Uterus (tissue), 4 donors: ENCODE results near the gene MAP1B. TPM values are rescaled to one million over a fixed set of nuclear protein-coding genes. Genes with fewer than 3 reads are reported as not detected.

ENCODE experiments used
- DNase-seq, 2 donors: peaks; one replicate each; pipeline ENCODE4 v3.0.0-alpha.2; 2019 to 2020
- H3K27ac ChIP-seq, 2 donors: fragments of 200-600 bp; sonication (generic); 1 replicate in 1 of 2; 2 replicates in 1 of 2; pipeline ENCODE4 v1.5.1; 2016 to 2018
- H3K27me3 ChIP-seq, 2 donors: fragments of 200-600 bp; sonication (generic); one replicate each; pipeline ENCODE4 v1.5.1; 2018 to 2019; ENCODE audit warnings: control low read depth in 1 of 2
- H3K36me3 ChIP-seq, 2 donors: fragments of 200-600 bp; sonication (generic); one replicate each; pipeline ENCODE4 v1.5.1; 2019; ENCODE audit warnings: control low read depth in 1 of 2
- H3K4me1 ChIP-seq, 2 donors: fragments of 200-600 bp; sonication (generic); one replicate each; pipeline ENCODE4 v1.5.1; 2018 to 2019; ENCODE audit warnings: control low read depth in 1 of 2
- H3K4me3 ChIP-seq, 2 donors: fragments of 200-600 bp; sonication (generic); 1 replicate in 1 of 2; 2 replicates in 1 of 2; pipeline ENCODE4 v1.5.1; 2018 to 2019; ENCODE audit warnings: mild to moderate bottlenecking in 1 of 2
- H3K9me3 ChIP-seq, 2 donors: fragments of 200-600 bp; sonication (generic); one replicate each; pipeline ENCODE4 v1.5.1; 2019; ENCODE audit warnings: control low read depth in 1 of 2
- CTCF ChIP-seq, 4 experiments: fragments of 200-600 bp in 2 of 4; fragments of 450-650 bp in 2 of 4; sonication (generic) in 2 of 4; IDR thresholded peaks; one replicate each; pipeline ENCODE4 v1.5.1; 2016 to 2019; ENCODE audit warnings: antibody characterized with exemption in 4 of 4, mild to moderate bottlenecking in 2 of 4, moderate library complexity in 1 of 4
- POLR2A ChIP-seq, 2 donors: fragments of 450-650 bp; IDR thresholded peaks; one replicate each; pipeline ENCODE4 v1.6.1; 2016; ENCODE audit warnings: antibody characterized with exemption in 2 of 2, mild to moderate bottlenecking in 1 of 2, moderate library complexity in 1 of 2
- intact Hi-C: fragments of 100-400 bp; cut with DNase I; formaldehyde crosslinking; loops from one replicate; pipeline ENCODE4 v1.15.1; 2023; ENCODE audit warnings: low total_unique reads
- total RNA-seq, 4 donors: library from RNA; depleted of rRNA in 3 of 4; stranded (reverse); fragments of >200 nt in 3 of 4; gene quantifications; one replicate each; pipeline versions ENCODE4 v1.1.0 to v1.2.4, GENCODE V29; 2014 to 2023
- donor health status: DM: yes; HTN: yes; CAD: no.

The MAP1B gene
- total RNA-seq, 4 donors from 2014 or later, result 92.0 to 212 (median 132) TPM

GRCh38 chr5:72223371-72223770 is 116.1 kb downstream of the MAP1B start:
- H3K27ac ChIP-seq, result no peak overlapping the region
- H3K9me3 ChIP-seq, result no peaks in the 10 kb centered on the region
- no peak for DNase-seq
- intact Hi-C loops, result no loop called here
- no peaks in the 10 kb centered on the region for H3K27me3 ChIP-seq
- no peak overlapping the region for H3K4me3 ChIP-seq
- H3K36me3 ChIP-seq, result no peaks in the 10 kb centered on the region
- TF ChIP-seq CTCF (IDR thresholded peaks at IDR 0.05) (no peak), POLR2A (IDR thresholded peaks at IDR 0.05) (no peak)
- no peaks in the 10 kb centered on the region for H3K4me1 ChIP-seq

- Histone ChIP-seq H3K9me3 (no peaks in the 10 kb centered on the region), H3K4me3 (no peak overlapping the region), H3K27ac (no peak overlapping the region), H3K27me3 (no peaks in the 10 kb centered on the region), H3K36me3 (no peaks in the 10 kb centered on the region), H3K4me1 (no peaks in the 10 kb centered on the region)
- TF ChIP-seq POLR2A (IDR thresholded peaks at IDR 0.05) (no peak), CTCF (IDR thresholded peaks at IDR 0.05) (no peak)
- intact Hi-C loops, result no loop called here
- no peak for DNase-seq
Observed at GRCh38 chr5:72224946-72225463, 117.7 kb downstream of the MAP1B start.

- H3K36me3 ChIP-seq, result no peaks in the 10 kb centered on the region
Observed at GRCh38 chr5:72225741-72226140, 118.5 kb downstream of the MAP1B start.

GRCh38 chr5:72226950-72227349 is 119.7 kb downstream of the MAP1B start:
- H3K4me3 ChIP-seq, result no peak overlapping the region
- intact Hi-C loops, result no loop called here
- H3K9me3 ChIP-seq, result no peaks in the 10 kb centered on the region
- no peaks in the 10 kb centered on the region for H3K36me3 ChIP-seq
- no peaks in the 10 kb centered on the region for H3K27me3 ChIP-seq
- H3K27ac ChIP-seq, result no peak overlapping the region
- no peak for DNase-seq
- no peak for TF ChIP-seq POLR2A (IDR thresholded peaks at IDR 0.05)
- no peaks in the 10 kb centered on the region for H3K4me1 ChIP-seq

More at GRCh38 chr5:72225741-72226140, 118.5 kb downstream of the MAP1B start:
- no peaks in the 10 kb centered on the region for H3K9me3 ChIP-seq
- no peak overlapping the region for H3K27ac ChIP-seq
- no peaks in the 10 kb centered on the region for H3K27me3 ChIP-seq
- intact Hi-C loops, result no loop called here
- no peak overlapping the region for H3K4me3 ChIP-seq
- no peak for DNase-seq
- no peaks in the 10 kb centered on the region for H3K4me1 ChIP-seq
- TF ChIP-seq CTCF (IDR thresholded peaks at IDR 0.05), result no peak
- no peak for TF ChIP-seq POLR2A (IDR thresholded peaks at IDR 0.05)

- no peaks in the 10 kb centered on the region for H3K27me3 ChIP-seq
- H3K36me3 ChIP-seq, result no peaks in the 10 kb centered on the region
- H3K9me3 ChIP-seq, result no peaks in the 10 kb centered on the region
- H3K4me1 ChIP-seq, result no peaks in the 10 kb centered on the region
- no peak overlapping the region for H3K4me3 ChIP-seq
- intact Hi-C loops, result no loop called here
- no peak overlapping the region for H3K27ac ChIP-seq
- no peak for DNase-seq
- TF ChIP-seq POLR2A (IDR thresholded peaks at IDR 0.05) (no peak), CTCF (IDR thresholded peaks at IDR 0.05) (no peak)
Observed at GRCh38 chr5:72228960-72229359, 121.7 kb downstream of the MAP1B start.
